ENCODE results near the gene USP32. TPM values are rescaled to one million over a fixed set of nuclear protein-coding genes. Genes with fewer than 3 reads are reported as not detected.

Gene USP32
- total and polyA plus RNA-seq, 2 of the 8 experiments (the other 6 are each of a cell fraction or from before 2014, with no cell fraction given), result 29.6 to 112 TPM

DNA sequence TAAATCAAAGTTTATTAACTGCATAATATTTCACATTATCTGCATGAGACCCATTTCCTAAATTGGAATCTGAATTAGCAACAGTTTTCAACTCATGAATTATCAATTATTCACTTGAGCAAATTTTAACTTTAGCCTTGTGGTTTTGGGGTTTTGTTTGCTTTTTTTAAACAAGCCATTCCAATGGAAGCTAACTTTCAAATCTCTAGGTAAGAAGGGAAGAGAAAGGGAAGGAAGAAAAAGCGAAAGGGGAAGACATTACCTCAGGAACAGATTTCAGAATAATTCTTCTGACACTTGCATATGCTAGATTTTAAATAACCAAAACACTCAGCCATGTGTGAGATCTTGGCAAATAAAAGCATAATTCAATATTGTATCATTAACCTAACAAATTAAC is 139.5 kb downstream of the USP32 start:
- FAIRE-seq, result no peak
- Histone ChIP-seq H3K4me2 (ENCODE audit: insufficient read depth in 1 of 2, low read depth in 2 of 2, low read length in 2 of 2) (no peak overlapping the region), H3K36me3 (ENCODE audit: control insufficient read depth in 2 of 4, insufficient read depth in 4 of 4, low read length in 3 of 4) (peaks cover 0 to 31% (median 11%) of the 10 kb centered on the region in 4 experiments; a peak in 6 of 8 replicates), H4K20me1 (replicated peaks in 1 of 2; ENCODE audit: control insufficient read depth in 1 of 2, insufficient read depth in 2 of 2, low read length in 2 of 2) (no peaks in the 10 kb centered on the region), H2BK5ac (ENCODE audit: low read depth, low read length) (no peak overlapping the region), H2BK20ac (ENCODE audit: low read length) (no peak overlapping the region), H4K91ac (replicated peaks; ENCODE audit: insufficient read length, low read length) (no peak overlapping the region), H2AK5ac (ENCODE audit: low read depth, low read length) (no peak overlapping the region), H2AFZ (ENCODE audit: low read length) (no peak overlapping the region), H2BK12ac (ENCODE audit: low read depth, low read length) (no peak overlapping the region), H3K18ac (ENCODE audit: extremely low read depth, low read length) (no peak overlapping the region), H4K8ac (ENCODE audit: extremely low read depth, insufficient read depth, low read length) (no peak overlapping the region), H4K5ac (ENCODE audit: insufficient read length, low read depth, low read length) (no peak overlapping the region), H3K4ac (replicated peaks; ENCODE audit: insufficient read length, low read depth, low read length) (no peak overlapping the region), H3K4me1 (replicated peaks in 1 of 4; ENCODE audit: control insufficient read depth in 3 of 4, insufficient read depth in 4 of 4, low read length in 3 of 4) (no peaks in the 10 kb centered on the region), H2BK15ac (ENCODE audit: low read length) (no peak overlapping the region), H3K9ac (replicated peaks in 1 of 4; ENCODE audit: extremely low read depth in 1 of 4, low read depth in 3 of 4, low read length in 3 of 4) (no peak overlapping the region), H3K23ac (ENCODE audit: insufficient read length) (no peak overlapping the region), H3K4me3 (ENCODE audit: extremely low read depth in 1 of 4, insufficient read depth in 2 of 4, low read depth in 3 of 4, low read length in 4 of 4) (no peak overlapping the region), H3K23me2 (ENCODE audit: low read depth, low read length) (no peaks in the 10 kb centered on the region), H3K27ac (ENCODE audit: low read depth, low read length) (no peak overlapping the region), H3K9me3 (ENCODE audit: insufficient read depth in 2 of 2, low read depth in 1 of 2, low read length in 1 of 2) (no peaks in the 10 kb centered on the region), H3K56ac (replicated peaks; ENCODE audit: insufficient read length, low read depth, low read length) (no peak overlapping the region), H3K14ac (ENCODE audit: insufficient read length) (no peak overlapping the region), H3K79me2 (ENCODE audit: control insufficient read depth in 1 of 2, insufficient read depth in 2 of 2, low read length in 2 of 2) (no peaks in the 10 kb centered on the region), H3K79me1 (ENCODE audit: low read depth, low read length) (no peaks in the 10 kb centered on the region), H2BK120ac (replicated peaks; ENCODE audit: low read depth, low read length) (no peak overlapping the region), H3K27me3 (replicated peaks in 1 of 4; ENCODE audit: control insufficient read depth in 3 of 4, extremely low read depth in 1 of 4, insufficient read depth in 3 of 4, low read length in 3 of 4) (no peaks in the 10 kb centered on the region)
- no peak for DNase-seq (ENCODE audit: low read depth in 1 of 2, low spot score in 2 of 2)
- WGBS, 2 experiments (ENCODE audit: extremely low coverage in 1 of 2, insufficient coverage in 1 of 2, insufficient read length in 1 of 2, insufficient replicate concordance in 2 of 2, low coverage in 1 of 2, low lambda C conversion rate in 2 of 2, missing lambda C conversion rate in 1 of 2), result 92% methylated on average over 1 of the region's 1 CpG; no CpG with 5 or more reads in 1 of the 2 experiments
- ChIA-PET CTCF (ENCODE audit: partially characterized antibody) (interaction anchor here (0.7 to 1.2 kb wide), 2 partner anchors 14 to 21 kb away, joined by 3 read pairs; no protein-coding TSS in a partner anchor), POLR2A (ENCODE audit: partially characterized antibody) (no interaction called here)
- TF ChIP-seq KDM4A (IDR thresholded peaks at IDR 0.05; ENCODE audit: low read depth, low read length, severe bottlenecking), result no peak
- no peak for TF ChIP-seq CBX8 (IDR thresholded peaks at IDR 0.05; ENCODE audit: borderline replicate concordance, low read depth, low read length)
- TF ChIP-seq NANOG (IDR thresholded peaks at IDR 0.05; ENCODE audit: insufficient read depth, low read depth, low read length, poor library complexity, severe bottlenecking), result no peak
- no peak for TF ChIP-seq ASH2L (IDR thresholded peaks at IDR 0.05; ENCODE audit: low read length)
- no peak for TF ChIP-seq SP4 (IDR thresholded peaks at IDR 0.05; ENCODE audit: low read length)
- no peak for TF ChIP-seq JUN (IDR thresholded peaks at IDR 0.05; ENCODE audit: low read depth, low read length)
